GM19043 (cell line): ENCODE data around the gene SIX6.
"Not testable (repeated sequence)": the region's sequence is repeated elsewhere in the genome, so short reads cannot be mapped to it uniquely, and the experiment has no call there.

Experiments
- ATAC-seq: cut with Tn5 transposase; IDR thresholded peaks from one replicate; pipeline ENCODE4 v1.9.1; 2021; ENCODE audit warnings: low read depth; ENCODE audit not compliant: unreplicated experiment

The SIX6 gene

DNA sequence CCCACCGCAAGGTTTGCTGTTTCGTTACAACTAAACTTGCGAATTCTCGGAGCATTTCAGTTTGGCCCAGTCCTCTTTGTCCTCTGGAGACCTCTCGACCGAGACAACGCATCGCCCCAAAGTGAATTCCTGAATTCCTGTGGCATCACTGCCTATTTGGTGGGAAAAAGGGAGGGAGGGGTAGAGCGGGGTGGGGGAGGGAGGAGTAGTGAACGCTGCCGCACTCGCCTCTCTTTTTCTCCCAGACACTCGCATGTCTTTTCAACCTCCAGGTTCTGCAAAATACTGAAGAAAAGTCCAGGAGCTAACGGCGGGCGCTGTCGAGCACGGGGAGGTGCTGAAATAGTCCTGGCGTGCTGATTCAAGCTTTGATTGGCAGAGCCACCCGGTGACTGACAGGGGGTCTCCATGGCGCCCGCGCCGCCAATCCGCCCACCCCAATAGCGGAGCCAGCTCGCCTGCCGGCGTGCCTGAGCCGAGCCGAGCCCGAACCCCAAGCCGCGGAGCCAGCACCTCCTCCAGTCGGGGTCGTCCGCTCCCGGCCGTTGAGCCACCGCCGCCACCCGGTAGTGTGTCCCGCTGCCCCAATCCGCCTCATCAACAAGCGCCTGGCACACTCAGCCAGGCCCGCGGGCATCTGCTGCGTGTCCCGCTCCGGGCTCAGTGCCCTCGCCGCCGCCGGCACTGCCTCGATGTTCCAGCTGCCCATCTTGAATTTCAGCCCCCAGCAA, at the start of gene SIX6:
TSS of gene SIX6 (plus strand) at position 440 of the 731 bp plus-strand sequence. CDS start at position 693, 253 bp downstream.
- no peak for ATAC-seq

DNA sequence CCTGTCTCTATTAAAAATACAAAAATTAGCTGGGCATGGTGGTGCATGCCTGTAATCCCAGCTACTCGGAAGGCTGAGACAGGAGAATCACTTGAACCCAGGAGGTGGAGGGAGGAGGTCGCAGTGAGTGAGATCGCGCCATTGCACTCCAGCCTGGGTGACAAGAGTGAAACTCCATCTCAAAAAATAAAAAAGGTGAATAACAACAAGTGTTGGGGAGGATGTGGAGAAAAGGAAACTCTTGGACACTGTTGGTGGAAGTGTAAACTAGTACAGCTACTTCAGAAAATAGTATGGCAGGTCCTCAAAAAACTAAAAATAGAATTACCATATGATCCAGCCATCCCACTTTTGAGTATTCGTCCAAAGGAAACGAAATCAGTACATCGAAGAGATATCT, 28.7 kb upstream of the SIX6 start:
- ATAC-seq, result not testable (repeated sequence)

DNA sequence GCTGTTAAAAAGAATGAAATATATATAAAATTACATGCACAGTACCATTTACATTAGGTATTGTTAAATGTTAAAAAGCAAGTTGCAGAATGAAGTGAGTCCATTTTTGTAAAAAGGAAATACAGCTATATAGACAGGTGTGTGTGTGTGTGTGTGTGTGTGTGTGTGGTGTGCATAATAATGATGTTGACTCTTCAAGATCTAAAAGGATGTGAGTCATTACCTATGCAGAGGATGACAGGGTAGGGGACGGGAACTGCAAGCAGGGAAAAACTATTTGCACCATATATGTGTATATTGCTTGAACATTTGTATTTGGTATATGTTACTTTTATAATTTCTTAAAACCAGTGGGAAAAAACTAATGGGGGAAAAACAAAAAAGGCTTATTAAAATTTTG, 26.2 kb upstream of the SIX6 start:
- no peak for ATAC-seq

DNA sequence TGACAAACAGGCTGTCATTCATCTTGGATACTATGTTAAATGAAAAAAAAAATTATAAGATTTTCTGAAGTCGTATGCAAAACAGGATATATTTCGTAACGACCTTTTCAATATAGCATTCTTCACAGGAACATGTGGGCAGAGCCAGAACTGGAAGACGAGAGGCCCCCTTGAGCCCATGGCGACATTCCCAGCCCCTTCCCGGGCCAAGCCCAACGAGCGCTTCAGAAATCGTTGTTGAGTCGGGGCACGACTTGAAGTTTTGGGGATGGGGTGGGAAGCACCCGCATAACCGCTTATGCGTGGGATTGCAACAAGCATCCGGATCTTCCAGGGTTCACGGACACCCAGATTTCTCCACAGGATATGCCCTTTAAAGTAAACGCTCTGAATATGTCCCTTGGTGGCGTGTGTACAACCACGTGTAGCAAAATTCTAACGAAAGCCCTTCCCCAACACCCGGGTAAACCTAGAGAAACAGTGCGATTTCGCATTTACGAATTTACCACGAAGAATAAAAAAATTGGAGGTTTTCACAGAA, 23.8 kb upstream of the SIX6 start:
- no peak for ATAC-seq

DNA sequence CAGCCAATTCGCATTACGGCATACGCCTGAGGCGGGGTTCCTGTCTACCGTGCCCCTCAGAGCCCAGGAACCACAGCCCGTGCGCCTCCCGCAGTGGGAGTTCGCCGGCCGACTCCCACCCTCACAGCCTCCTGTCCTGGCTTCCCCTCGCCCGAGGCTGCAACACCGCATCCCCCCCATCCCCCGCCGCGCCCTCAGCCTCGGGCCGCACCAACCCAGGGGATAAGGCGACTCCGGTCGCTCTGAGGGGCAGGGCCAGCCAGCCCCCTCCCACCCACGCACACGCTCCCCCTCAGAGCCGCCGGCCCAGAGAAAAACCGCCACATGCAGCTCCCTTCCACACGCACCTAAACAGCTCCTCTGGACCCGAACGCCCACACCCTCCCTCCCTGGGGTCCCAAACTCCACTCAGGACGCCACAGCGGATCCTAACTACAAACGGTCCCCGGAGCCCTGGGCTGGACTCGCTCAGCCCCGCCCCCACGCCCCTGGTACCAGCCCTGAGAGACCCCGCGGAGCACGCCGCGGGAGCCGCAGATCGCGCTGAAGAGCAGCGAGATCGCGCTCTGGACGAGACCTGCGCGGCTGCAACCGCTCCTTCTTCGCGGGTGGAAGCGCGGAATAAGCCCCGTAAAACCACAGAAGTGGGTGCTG, 23.2 kb upstream of the SIX6 start, which contains the start of gene C14orf39:
TSS of gene C14orf39 (minus strand) at position 466 of the 654 bp plus-strand sequence. CDS start 985 bp downstream, outside the sequence.
- no peak for ATAC-seq

DNA sequence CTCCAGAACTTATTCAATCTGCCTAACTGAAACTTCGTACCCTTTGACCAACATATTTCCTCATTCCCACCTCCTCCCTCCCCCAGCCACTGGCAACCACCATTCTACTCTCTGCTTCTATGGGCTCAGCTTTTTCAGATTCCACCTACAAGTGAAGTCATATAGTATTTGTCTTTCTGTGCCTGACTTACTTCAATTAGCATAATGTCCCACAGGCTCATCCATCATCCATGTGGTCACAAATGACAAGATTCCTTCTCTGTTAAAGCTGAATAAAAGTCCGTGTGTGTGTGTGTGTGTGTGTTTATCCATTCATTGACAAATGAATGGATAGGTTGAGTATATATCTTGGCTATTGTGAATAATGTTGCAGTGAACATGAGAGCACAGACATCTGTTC, 21.7 kb upstream of the SIX6 start:
- no peak for ATAC-seq

DNA sequence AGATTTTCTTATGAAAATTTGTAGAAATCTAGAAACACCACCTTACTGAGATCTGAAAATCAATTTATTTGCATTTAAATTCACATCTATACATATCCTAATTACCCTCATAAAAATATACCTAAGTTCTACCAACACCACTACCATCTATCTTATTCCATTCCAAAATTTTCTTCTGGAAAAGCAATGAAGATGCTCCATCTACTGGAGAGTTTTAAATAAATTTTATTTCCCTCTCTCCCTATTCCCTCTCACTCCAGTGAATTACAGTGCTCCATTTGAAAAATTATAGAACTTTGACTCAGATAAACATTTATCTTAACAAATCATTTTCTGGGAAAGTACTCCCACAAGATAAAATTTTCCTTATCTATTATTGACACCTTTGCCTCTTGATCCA, 20.8 kb upstream of the SIX6 start:
- no peak for ATAC-seq

DNA sequence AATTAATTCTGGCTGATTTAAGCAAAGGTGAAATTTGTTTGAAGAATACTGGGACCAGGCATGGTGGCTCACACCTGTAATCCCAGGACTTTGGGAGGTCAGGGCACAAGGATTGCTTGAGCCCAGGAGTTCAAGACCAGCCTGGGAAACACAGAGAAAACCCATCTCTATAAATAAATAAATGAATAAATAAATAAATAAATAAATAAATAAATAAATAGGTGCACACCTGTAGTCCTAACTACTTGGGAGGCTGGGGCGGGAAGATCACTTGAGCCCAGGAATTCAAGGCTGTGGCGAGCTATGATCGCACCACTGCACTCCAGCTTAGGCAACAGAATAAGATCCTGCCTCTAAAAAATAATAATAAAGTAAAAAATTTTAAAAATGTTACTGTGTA, 18.7 kb upstream of the SIX6 start:
- no peak for ATAC-seq

DNA sequence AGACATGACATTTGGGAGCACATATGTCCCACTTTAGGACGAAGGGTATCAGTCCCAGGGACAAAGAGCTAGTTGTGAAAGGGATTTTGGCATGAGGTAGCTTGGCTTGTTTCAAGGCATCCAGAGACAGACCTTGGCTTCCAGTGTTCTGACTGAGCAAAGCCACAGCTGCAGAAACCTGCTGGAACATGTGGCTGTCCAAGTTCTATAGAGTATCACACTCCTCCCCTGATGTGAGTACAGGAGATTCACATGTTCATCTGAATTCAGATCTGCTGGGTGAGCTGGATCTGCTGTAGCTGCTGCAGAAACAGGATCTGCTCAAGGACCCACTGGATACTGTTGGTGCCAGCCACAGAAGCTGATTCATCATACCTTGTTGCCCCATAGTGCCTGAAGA, 13.0 kb upstream of the SIX6 start:
- no peak for ATAC-seq

DNA sequence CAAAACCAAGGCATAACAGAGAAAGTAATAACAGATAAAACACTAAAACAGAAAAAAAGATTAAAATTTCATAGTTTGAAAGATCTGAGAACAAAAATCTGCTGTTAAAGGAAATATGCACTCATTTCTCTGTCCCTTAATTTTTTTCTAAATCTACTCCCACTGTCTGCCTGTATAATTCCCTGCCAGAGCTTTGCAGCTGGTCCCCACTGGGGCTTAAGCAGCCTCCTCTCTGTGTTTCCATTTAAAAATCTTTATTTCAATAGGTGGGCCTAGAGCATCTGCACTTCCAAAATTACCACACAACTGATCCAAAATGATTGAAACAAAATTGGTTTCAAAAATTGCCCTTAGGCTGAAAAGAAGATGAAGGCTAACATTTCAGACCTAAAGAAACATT, 6.4 kb upstream of the SIX6 start:
- no peak for ATAC-seq

DNA sequence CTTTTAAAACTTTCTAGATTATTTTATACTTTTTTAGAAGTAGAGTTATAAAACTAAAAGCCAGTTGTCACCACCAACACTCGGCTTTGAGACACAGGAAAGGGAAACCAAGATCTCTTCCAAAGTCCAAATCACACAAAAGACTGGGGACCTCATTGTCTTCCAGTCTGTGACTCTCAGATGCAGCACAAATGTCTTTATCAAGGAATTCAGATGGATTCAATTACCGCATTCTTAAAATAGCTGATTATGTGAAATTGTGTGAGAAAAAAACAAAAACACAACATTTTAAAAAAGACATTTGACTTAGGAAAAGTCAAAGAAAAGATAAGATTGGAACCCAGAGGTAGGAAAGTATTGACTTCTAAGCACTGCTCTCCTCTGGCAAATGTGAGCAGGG, 3.5 kb upstream of the SIX6 start:
- ATAC-seq, result no peak

DNA sequence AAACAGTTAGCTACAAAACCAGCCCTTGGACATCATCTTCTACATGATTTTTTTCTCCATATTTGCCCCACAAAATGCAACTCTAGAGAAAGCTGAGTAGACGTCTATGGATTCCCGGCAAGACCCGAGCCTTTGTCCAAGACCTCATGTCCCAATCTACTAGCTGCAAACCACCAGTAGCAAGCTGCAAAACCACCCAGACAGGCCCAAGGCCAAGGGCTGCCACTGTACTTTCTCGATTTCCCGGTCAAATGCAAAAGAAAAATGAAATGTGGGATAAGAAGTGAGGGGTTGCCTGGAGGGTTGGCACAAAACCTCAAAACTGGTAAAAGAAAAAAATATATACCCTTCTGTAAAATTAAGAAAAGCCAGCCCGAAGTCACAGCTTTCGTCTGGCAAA, 2.9 kb upstream of the SIX6 start:
- no peak for ATAC-seq

DNA sequence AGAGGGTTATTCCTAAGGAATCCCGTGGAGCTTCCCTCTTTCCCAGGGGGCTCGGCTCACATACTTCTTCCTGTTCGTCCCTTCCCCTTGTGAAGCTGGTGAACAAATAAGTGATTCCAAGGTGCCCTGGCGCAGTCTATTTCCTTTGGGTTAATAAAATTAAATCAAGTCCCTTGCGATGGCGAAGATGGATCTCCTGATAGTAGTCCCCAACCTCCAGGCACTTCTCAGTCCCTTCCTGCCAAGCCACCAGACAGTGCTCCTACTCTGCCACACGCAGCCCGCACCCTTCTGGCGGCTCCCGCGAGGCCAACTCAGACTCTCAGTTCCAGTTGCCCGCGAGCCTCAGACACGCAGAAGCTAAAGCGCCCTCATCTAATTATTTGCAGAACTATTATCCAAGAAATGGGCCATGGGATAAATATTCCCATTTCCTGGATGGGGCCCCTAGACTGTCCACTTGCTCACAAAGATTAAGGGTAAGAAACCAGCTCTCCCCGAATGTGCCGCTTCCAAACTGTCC, 2.4 kb upstream of the SIX6 start:
- no peak for ATAC-seq

DNA sequence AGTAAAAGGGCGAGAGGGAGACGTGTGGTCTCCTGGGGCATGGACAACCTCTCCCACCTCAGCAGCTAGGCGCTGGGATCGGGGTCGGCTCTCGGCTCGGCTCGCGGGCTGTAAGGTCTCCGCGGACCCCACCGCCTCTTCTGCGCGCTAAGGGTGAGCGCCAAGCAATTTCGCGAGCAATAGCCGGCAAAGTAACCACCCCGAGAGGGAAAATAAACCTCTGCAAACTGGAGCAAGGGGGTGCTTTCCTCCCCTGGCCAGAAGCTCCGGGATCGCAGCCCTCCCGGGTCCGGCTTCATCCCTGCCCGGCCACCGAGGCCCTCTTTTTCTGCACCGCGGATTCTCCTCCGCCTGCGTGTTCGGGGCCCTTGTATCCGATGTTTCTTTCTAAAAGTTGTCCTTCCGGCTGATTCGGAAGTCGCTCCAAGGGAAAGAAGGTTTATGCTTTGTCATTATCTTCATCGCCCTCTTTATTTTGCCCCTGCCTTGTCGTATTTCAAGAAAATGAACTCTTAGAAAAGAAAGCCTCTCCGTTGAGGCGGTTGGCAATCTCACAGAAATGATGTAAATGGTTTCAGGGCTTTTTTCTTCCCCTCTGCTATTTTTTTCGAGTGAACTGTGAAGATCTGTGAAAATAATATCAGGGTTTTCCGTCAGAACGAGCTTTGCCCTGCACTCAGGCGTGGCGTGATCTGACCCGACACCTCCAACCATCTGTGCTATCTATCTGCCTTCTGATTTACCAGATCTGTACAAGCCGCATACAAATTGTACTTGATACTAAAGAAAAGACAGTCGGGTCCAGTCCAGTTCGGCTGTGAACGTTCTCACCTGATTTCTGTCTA, 1.7 kb upstream of the SIX6 start:
- ATAC-seq, result no peak

DNA sequence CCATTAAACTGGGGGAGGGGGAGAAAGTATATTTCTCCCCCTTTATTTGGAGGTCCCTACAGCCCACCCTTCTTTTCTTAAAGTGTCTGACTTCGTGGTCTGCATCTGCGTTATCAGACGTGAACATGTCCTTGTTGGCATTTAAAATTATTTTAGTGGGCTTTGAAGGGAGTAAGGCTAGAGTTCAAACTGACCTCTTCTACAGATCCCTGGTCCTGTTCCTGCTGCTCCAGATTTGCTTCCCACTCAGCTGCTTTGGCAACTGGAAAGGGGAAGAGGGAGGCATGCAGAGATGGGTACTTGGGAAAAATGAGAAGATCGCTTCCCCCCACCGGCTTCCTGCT, 611 bp upstream of the SIX6 start:
- ATAC-seq, result no peak

DNA sequence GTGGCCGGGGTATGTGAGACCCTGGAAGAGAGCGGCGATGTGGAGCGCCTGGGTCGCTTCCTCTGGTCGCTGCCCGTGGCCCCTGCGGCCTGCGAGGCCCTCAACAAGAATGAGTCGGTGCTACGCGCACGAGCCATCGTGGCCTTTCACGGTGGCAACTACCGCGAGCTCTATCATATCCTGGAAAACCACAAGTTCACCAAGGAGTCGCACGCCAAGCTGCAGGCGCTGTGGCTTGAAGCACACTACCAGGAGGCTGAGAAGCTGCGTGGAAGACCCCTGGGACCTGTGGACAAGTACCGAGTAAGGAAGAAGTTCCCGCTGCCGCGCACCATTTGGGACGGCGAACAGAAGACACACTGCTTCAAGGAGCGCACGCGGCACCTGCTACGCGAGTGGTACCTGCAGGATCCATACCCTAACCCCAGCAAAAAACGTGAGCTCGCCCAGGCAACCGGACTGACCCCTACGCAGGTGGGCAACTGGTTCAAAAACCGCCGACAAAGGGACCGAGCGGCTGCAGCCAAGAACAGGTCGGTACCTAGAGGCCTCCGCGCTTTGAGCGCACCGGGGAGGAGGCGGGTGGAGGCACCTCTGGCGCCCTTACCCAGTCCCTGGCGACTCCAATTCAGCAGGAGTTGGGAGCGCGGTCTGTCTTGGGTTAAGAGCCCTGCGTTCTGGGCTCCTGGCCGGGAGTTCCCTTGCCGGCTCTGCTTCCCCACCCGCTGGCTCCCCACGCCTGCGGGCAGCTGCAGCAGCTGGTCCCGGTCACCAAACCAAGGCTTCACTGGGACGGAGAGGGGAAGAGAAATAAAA, 700 bp downstream of the SIX6 start:
- ATAC-seq, result no peak

DNA sequence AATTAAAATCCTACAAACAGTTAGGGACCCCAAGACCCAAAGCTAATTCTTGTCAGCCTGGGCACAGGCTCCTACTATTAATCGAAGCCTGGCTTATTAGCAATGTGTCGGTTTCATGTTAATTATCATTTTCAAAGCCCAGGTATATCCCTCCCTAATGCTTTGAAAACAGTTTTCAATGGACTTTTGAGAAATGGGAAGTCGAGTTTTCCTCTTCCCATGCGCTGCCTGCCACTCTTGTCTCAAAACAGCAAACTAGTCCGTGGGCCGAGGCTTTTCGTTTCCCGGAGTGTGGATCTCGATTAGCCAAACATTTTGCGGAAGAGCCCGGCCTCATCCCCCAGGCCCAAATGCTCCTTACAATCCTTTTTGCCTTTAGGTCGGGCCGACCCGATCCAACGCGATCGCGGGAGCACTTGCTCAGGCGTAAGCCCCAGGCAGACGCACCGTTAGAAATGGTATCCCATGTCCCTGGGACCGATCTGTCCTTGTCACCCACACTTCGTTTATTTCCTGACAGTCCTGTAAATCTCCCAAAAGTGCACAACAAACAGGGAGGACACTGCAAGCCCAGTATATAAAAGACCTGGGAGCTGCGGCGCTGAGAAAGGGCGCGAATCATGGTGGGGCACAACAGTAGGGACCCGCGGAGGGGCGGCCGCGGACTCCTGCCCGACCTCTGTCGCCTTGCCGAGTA, 1.5 kb downstream of the SIX6 start:
- ATAC-seq, result no peak

DNA sequence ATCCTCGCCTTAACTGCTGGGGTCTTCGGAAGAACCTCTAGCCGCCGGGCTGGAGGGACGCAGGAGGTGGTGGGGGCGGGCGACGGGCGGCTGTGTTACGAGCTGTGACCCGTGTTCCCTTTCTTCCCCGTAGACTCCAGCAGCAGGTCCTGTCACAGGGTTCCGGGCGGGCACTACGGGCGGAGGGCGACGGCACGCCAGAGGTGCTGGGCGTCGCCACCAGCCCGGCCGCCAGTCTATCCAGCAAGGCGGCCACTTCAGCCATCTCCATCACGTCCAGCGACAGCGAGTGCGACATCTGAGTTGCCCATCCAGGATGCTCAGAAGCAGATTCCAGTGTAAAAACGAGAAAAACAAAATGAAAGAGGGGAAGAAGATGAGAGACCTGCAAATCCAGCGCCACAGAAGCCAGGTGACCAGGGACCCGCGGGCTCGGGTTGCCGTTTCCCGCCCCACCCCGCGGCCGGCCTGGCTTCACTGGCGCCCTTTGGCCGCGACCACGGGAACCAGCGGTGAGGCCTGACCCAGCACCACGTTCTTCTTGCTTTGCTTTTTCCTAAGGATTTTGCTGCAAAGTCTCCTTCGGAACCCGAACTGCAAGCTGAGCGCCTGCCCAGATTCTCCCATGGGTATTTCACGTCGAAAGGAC, 2.1 kb downstream of the SIX6 start:
- ATAC-seq, result no peak

DNA sequence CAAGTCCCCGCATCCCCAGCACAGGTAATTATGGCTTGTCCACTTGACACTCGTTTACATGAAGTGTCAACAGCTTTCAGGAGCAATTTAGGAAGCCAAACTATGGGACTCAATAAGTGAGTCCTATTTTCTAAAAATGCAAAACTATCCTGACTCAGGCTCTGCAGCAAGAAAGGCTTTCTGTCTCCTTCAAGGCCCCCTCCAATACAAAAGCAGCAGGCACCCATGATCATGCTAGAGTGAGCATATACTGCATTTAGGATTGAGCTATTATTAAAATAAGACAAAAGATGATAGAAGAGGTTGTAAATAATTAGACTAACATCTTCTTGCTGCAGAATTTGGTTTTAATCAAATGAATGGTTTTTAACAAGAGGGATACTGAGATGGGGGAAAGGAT, 3.2 kb downstream of the SIX6 start:
- ATAC-seq, result no peak
